Measurements from ENCODE around the gene USH1C.

The USH1C gene

DNA sequence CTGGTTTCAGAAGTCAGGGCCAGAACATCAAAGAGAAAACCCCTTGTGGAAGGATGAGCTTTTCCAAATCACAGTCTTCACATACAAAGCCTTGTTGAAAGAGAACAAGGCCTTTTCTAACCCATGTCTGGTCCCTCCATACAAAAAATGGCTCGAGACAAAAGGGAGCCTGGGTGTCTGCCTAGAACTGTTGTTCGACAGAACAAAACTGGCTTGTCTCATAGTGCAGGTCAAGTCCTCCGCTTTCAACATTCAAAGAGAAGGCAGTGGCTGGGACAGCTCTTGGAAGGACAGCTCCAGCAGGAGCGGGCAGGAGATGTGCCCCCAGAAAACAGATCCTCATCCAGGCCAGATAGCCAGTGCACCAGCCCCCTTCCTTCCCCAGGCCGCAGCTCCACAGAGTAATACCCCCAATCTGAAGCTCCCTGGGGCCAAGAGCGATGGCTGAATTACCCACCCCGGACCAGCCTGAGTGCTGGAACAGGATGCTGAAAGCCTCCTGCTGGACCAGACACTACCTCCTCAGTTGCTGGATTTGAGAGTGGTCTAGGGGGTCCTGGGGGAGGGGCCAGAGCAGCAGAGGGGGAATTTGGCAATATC lies 27.6 kb downstream of the USH1C start:
- Histone ChIP-seq H3K27ac (ENCODE audit: low read length) (no peak overlapping the region), H3K9me2 (replicated peaks; ENCODE audit: insufficient read depth, low read length) (no peaks in the 10 kb centered on the region), H2AFZ (ENCODE audit: low read length) (no peak overlapping the region), H3K4me2 (ENCODE audit: low read depth, low read length) (no peak overlapping the region), H4K20me1 (ENCODE audit: insufficient read depth, low read length) (no peaks in the 10 kb centered on the region), H3F3A (ENCODE audit: insufficient read depth, low read length) (no peaks in the 10 kb centered on the region), H3K27me3 (replicated peaks; ENCODE audit: insufficient read depth, low read length) (no peaks in the 10 kb centered on the region), H3K79me2 (ENCODE audit: low read length) (no peaks in the 10 kb centered on the region), H3K4me3 (ENCODE audit: low read length) (no peak overlapping the region), H3K9me3 (replicated peaks; ENCODE audit: insufficient read depth, low read length) (no peaks in the 10 kb centered on the region), H3K9ac (ENCODE audit: low read length) (no peak overlapping the region), H3K36me3 (replicated peaks; ENCODE audit: insufficient read depth, low read length) (no peaks in the 10 kb centered on the region), H3K4me1 (ENCODE audit: low read length) (no peaks in the 10 kb centered on the region)
- TF ChIP-seq EZH2 (optimal IDR thresholded peaks at IDR 0.05; ENCODE audit: low read depth, low read length), result no peak
- no peak for TF ChIP-seq EZH2phosphoT487 (IDR thresholded peaks at IDR 0.05; ENCODE audit: low read length)
- TF ChIP-seq CTCF (IDR thresholded peaks at IDR 0.05; ENCODE audit: low read length), result no peak
- no peak for DNase-seq

DNA sequence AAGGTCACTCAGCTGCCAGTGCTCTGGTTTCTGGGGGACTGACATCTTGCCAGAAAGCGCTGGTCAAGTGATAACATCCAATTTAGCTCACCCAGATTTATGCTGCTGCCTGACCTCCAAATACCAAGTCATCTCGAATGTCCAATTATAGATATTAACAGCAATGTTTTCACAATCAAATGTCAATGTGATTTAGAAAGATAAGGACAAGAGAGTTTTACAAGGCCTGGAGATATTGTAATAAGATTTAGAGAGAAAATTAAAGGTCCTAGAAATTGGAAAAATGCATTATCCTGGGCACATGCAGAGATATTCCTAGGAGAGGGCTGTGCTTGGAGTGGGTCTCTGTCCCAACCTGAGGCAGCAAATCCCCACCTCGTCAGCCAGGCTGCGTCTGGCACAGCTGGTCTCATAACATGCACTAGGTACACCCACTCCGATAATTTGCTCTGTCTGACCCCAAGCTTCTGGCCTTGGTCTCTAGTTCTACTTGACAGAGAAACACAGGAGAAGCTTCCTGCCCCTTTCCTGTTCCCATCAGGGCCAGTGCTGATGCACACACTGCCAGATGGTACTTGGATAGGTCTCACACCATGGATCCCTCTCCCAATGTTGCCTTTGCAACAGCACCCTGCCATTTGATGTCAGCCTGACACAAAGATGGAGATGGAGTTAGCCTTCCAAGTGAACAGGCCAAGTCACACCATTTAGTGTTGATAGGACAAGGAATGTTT lies 28.6 kb downstream of the USH1C start:
- Histone ChIP-seq H3K36me3 (replicated peaks; ENCODE audit: insufficient read depth, low read length) (no peaks in the 10 kb centered on the region), H3K9me2 (replicated peaks; ENCODE audit: insufficient read depth, low read length) (no peaks in the 10 kb centered on the region), H3K4me2 (ENCODE audit: low read depth, low read length) (no peak overlapping the region), H3F3A (ENCODE audit: insufficient read depth, low read length) (no peaks in the 10 kb centered on the region), H2AFZ (ENCODE audit: low read length) (no peak overlapping the region), H4K20me1 (ENCODE audit: insufficient read depth, low read length) (no peaks in the 10 kb centered on the region), H3K4me3 (ENCODE audit: low read length) (no peak overlapping the region), H3K4me1 (ENCODE audit: low read length) (peaks cover 4% of the 10 kb centered on the region), H3K9me3 (replicated peaks; ENCODE audit: insufficient read depth, low read length) (no peaks in the 10 kb centered on the region), H3K79me2 (ENCODE audit: low read length) (no peaks in the 10 kb centered on the region), H3K27ac (ENCODE audit: low read length) (no peak overlapping the region), H3K9ac (ENCODE audit: low read length) (no peak overlapping the region), H3K27me3 (replicated peaks; ENCODE audit: insufficient read depth, low read length) (no peaks in the 10 kb centered on the region)
- TF ChIP-seq EZH2 (optimal IDR thresholded peaks at IDR 0.05; ENCODE audit: low read depth, low read length), result no peak
- TF ChIP-seq CTCF (IDR thresholded peaks at IDR 0.05; ENCODE audit: low read length), result no peak
- no peak for TF ChIP-seq EZH2phosphoT487 (IDR thresholded peaks at IDR 0.05; ENCODE audit: low read length)
- DNase-seq, result no peak

GRCh38 chr11:17514476-17514875 lies 29.7 kb downstream of the USH1C start:
- Histone ChIP-seq H3K9me2 (replicated peaks; ENCODE audit: insufficient read depth, low read length) (no peaks in the 10 kb centered on the region), H3K27me3 (replicated peaks; ENCODE audit: insufficient read depth, low read length) (no peaks in the 10 kb centered on the region)

More at GRCh38 chr11:17514476-17514875, 29.7 kb downstream of the USH1C start:
- Histone ChIP-seq H3K4me2 (ENCODE audit: low read depth, low read length) (no peak overlapping the region), H3K4me3 (ENCODE audit: low read length) (no peak overlapping the region), H3K36me3 (replicated peaks; ENCODE audit: insufficient read depth, low read length) (no peaks in the 10 kb centered on the region), H3K9me3 (replicated peaks; ENCODE audit: insufficient read depth, low read length) (no peaks in the 10 kb centered on the region), H3F3A (ENCODE audit: insufficient read depth, low read length) (no peaks in the 10 kb centered on the region), H4K20me1 (ENCODE audit: insufficient read depth, low read length) (no peaks in the 10 kb centered on the region), H3K79me2 (ENCODE audit: low read length) (no peaks in the 10 kb centered on the region), H3K27ac (ENCODE audit: low read length) (no peak overlapping the region), H3K4me1 (ENCODE audit: low read length) (peaks cover 4% of the 10 kb centered on the region), H3K9ac (ENCODE audit: low read length) (no peak overlapping the region), H2AFZ (ENCODE audit: low read length) (no peak overlapping the region)
- TF ChIP-seq EZH2 (optimal IDR thresholded peaks at IDR 0.05; ENCODE audit: low read depth, low read length) (no peak), EZH2phosphoT487 (IDR thresholded peaks at IDR 0.05; ENCODE audit: low read length) (no peak), CTCF (IDR thresholded peaks at IDR 0.05; ENCODE audit: low read length) (no peak)
- no peak for DNase-seq

All from MM.1S (cell line).